GM21447 (cell line): ENCODE data around the gene ROBO1.

Experiments
- ATAC-seq: cut with Tn5 transposase; IDR thresholded peaks from one replicate; pipeline ENCODE4 v1.9.1; 2021; ENCODE audit not compliant: unreplicated experiment

The ROBO1 gene

DNA sequence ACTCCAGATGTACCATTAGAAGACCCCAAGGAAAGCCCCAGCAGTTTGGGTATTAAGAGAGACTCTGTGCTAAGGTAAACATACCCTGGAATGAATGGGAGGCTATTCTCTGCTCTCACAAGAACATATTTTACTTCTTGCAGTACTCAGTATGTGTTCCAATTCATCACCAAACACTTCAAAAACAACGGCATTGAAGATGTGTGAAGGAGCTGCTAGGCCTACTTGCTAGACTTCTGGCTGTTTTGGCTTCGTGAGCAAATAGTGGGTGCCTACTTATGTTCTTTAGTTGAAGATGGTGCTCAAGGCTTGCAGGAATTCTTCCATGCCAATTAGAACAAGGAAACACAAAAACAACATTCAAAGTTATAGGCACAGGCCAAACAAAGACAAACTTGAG lies 514.5 kb downstream of the ROBO1 start:
- ATAC-seq, result no peak

- no peak for ATAC-seq
These were observed 517.1 kb downstream of the ROBO1 start for GRCh38 chr3:79250746-79251145.

GRCh38 chr3:79249701-79250100 lies 518.1 kb downstream of the ROBO1 start:
- ATAC-seq, result no peak

GRCh38 chr3:79247725-79248043 lies 520.1 kb downstream of the ROBO1 start:
- ATAC-seq, result no peak

DNA sequence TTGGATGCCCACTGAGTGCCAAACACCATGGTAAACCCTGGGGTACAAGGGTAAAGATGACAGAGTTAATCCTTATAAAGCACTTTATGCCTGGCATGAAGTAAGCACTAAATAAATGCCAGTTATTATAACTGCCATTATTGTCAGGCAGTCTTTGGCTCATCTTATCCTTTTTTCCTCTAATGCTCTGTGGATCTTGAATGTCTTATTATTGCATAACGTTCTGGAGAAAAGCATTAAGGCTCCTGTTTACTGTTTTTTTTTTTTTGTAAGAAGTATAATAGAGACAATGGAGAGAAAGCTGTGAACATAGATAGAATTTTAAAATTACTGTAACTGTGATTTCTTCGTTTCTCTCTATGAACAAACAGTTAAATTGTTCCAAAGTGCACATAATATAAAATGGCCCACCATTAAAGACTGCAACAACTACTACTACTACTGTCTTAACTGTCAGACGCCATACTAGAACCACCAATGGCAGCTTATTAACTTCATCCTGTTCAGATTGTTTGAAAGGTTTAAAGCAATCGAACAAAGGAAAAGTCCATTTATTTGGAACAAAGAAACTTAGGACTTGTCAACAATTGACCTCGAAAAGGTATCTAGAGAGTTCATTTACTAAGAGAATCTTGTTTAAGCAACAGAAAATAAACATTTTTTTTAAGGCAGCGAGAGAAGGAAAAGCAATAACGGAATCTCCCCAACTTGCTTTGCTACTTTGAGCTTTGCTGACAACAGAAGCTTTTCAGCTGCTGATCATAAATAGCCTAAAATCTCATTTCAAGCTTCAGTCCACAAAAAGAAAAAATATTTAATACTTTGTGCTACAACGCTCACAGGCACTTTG lies 520.7 kb downstream of the ROBO1 start:
- ATAC-seq, result no peak

DNA sequence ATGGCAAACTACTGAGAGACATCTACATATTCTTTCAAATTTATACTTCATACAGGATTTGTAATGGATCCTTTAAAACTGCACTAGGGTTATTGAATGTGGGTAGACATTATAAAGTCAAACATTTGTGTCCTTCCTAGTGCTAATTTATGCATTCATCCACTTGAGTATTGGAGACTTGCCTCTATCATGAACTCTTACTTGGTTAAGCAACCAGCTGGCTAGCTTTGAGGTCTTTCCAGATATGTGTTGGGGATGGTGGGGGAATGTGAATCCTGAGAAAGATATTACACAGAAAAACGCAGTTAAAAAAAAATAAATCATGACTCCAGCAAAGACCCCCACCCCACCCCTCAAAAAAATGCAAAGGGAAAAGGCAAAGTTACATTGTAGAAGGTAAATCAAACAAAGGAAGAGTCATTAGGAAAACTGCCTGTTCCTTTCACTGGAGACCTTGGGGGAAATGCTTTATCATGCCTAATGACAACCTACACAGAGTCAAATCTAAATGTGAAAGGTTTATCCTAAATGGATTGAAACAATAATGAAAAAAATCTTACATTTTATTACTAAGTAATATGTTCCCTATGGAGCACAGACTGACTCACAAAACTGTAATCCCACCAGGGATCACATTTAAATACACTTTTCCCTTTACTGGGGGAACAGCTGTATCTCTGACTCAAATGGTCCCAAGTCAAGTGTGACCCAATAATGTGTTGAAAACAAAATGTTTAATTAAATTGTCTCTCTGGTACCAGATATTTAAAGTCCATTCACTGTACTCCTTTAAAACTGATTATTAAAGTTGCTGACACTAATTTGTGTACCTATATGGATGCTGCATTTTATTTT lies 522.3 kb downstream of the ROBO1 start:
- no peak for ATAC-seq

DNA sequence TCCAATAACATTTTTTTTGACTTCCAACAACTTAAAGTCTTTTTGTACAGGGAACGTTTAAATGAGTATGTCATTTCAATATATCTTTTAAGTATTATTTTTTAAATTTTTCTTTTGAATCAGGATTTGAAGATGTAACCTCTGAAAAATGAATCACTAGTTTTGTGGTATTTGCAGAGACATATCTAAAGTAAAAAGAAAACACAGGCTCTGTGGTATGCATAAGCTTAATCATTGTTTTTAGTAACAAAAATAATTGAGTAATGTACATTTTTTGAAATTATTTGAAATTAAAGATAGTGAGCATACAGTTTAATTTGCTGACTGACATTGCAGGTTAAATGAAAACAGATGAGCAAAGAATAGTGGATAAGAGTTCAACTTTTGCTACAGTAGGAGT lies 531.3 kb downstream of the ROBO1 start:
- ATAC-seq, result no peak

DNA sequence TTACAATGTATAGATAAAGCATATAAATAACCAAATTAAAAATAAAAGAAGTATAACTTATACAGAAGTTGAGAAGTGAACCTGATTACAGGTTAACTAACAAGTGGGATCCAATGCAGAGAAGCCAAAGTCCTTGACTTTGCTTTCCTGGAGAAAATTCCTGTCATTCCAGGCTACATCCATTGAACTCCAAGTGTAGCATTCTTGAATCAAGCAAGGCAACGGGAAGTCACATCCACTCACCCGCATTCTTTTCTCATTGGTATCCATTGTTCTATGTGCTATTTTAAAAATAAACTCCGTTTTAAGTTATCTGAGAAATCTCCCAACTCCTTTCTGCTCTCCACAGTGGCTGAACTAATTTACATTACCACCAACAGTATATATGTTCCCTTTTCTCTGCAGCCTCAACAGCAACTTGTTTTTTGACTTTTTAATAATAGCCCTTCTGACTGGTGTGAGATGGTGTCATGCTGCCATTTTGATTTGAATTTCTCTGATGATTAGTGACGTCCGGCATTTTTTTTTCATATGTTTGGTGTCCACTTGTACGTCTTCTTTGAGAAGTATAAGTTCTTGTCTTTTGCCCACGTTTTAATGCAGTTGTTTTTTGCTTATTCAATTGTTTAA lies 534.3 kb downstream of the ROBO1 start:
- ATAC-seq, result no peak

DNA sequence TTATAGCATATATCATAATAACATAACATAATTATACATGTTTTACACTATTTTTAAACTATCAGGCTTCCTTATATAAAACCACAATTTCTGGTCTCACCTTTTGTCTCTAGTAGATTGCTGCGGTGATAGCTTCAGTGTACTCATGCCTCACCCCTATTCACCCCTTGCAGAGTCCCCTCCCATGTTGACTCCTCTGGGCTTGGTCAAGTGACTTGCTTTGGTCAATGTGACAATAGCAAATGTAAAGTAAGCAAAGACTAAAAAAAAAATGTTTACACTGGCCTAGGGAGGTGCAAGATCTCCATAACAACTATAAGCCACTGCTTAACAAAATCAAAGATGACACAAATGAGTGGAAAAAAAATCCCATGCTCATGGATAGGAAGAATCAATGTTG lies 537.5 kb downstream of the ROBO1 start:
- no peak for ATAC-seq

GRCh38 chr3:79217096-79217495 lies 550.7 kb downstream of the ROBO1 start:
- no peak for ATAC-seq

- no peak for ATAC-seq
These were observed 552.5 kb downstream of the ROBO1 start for GRCh38 chr3:79215286-79215685.

GRCh38 chr3:79211586-79212359 lies 556.0 kb downstream of the ROBO1 start:
- no peak for ATAC-seq

DNA sequence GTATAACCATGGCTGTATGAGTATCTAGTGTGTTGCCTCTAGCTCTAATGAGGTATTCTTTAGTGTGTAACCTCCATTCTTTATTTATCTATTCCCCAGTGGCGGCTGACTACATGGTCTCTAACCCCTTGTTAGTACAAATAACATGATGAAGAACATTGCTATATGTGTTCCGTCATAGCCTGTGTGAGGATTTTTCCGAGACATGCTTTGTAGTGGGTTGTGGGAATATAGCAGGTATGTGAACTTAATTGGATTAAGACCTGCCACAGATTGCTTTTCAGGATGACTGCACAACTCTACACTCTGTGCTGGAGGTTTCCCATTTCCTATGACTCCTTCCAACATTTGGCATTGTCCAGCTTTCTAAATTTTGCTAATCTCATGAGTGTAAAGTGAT lies 563.4 kb downstream of the ROBO1 start:
- ATAC-seq, result no peak

DNA sequence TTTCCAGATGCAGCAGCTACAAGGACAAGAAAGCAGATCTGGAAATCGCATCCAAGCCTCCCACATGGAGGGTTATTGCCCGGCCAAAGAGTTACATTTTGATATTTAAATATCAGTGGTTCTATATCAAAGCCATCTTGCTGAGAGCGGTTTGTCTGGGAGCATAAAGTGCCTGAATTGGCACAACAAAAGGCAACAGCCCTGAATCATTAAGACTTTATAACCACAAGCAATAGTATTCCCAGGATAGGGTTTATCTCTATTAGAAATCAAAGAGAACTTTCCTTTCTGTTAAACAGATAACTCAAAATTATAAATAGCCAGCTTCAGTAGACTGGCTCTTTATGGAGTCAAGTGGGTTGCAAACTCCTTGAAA lies 564.7 kb downstream of the ROBO1 start:
- no peak for ATAC-seq

DNA sequence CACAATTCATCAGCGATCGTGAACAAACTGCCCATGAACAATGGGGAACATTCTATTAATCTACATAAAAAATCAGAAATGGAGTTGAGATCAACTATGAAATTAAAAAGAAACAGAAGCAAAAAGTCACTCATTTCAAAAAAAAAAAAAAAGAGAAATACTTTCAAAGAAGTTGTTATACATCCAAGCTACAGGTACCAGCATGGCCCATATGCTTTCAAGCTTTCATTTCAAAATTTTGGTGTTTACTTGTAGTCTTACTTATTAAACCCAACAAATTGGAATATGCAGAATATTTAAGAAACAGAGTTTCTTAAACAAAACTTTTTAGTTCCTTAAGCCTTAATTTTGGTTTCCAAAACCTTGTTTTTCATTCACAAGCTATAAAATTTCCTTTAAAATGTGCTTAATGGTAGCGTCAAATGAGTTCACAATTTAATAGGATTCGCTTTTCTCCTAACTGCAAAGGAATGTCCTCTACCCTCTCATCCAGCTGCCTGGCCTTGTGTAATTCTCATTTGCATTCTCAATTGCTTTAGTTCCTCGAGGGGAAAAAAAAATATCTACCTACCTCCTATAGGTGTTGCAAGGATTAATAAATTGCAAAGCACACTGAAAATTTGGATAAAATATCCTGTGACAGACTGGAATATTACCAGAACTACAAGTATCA lies 565.2 kb downstream of the ROBO1 start:
- no peak for ATAC-seq

DNA sequence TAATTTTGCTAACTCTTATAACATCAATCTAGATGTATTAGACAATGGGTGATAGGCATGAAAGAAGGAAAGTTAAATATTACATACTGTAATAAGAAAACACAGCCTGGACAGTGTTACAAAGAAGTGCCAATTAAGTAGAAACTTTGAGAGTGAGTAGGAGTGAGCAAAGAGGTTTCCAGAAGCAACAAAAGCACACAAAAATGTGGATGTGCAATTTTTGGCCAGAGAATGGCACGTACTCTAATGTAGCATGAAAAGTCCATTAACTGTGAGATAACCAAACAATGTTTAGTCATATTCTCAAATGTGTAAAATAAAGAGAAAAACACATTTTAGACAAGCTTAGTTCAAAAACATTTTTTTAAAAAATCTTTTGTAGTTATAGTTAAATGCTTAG lies 567.3 kb downstream of the ROBO1 start:
- ATAC-seq, result no peak

- ATAC-seq, result no peak
These were observed 567.8 kb downstream of the ROBO1 start for GRCh38 chr3:79199966-79200365.

GRCh38 chr3:79187426-79187825 lies 580.4 kb downstream of the ROBO1 start:
- ATAC-seq, result no peak

GRCh38 chr3:79184251-79184650 lies 583.5 kb downstream of the ROBO1 start:
- no peak for ATAC-seq

GRCh38 chr3:79183496-79183895 lies 584.3 kb downstream of the ROBO1 start:
- ATAC-seq, result no peak
